Nephron (organoid): Measurements from ENCODE around the gene JAML.
A peak's percentile ranks its signal among the peaks of the same experiment; 100 is the strongest.

Source experiments
- H3K27ac Mint-ChIP-seq, 3 experiments: 2 replicates each; pipeline ENCODE4 v1.8.0; 2020; ENCODE audit warnings: mixed read lengths in 3 of 3, mild to moderate bottlenecking in 2 of 3, moderate library complexity in 1 of 3
- H3K27me3 Mint-ChIP-seq: 2 replicates; pipeline ENCODE4 v1.8.0; 2021; ENCODE audit warnings: low read depth, mild to moderate bottlenecking, moderate library complexity, mixed read lengths
- H3K36me3 Mint-ChIP-seq: 2 replicates; pipeline ENCODE4 v1.8.0; 2020; ENCODE audit warnings: low read depth, mixed read lengths
- H3K4me1 Mint-ChIP-seq: 2 replicates; pipeline ENCODE4 v1.8.0; 2020; ENCODE audit warnings: mixed read lengths
- H3K4me3 Mint-ChIP-seq, 3 experiments: 2 replicates each; pipeline ENCODE4 v1.8.0; 2020; ENCODE audit warnings: mild to moderate bottlenecking in 3 of 3, mixed read lengths in 3 of 3, moderate library complexity in 2 of 3
- H3K9me3 Mint-ChIP-seq: 2 replicates; pipeline ENCODE4 v1.8.0; 2020; ENCODE audit warnings: mixed read lengths
- TF ChIP-seq, protein P1 (sequence below), 3 experiments: fragments of 200-600 bp; sonication (generic); IDR thresholded peaks; one replicate each; pipeline ENCODE4 v1.5.0; 2021; ENCODE audit warnings: antibody characterized with exemption in 3 of 3; ENCODE audit not compliant: unreplicated experiment in 3 of 3

The JAML gene

DNA sequence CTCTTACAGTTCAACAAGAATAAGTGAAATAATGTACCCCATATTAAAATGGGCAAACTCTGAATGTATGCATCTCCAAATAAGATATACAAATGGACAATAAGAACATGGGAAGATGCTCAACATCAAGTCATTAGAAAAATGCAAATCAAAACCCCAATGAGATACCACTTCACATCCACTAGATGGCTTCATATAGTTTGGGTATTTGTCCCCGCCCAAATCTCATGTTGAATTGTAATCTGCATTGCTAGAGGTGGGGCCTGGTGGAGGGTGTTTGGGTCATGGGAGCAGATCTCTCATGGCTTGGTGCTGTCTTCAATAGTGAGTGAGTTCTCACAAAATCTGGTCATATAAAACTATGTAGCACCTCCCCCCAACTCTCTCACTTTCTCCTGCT lies 33.6 kb upstream of the JAML start:
- Mint-ChIP-seq H3K27ac (no peak overlapping the region), H3K36me3 (no peaks in the 10 kb centered on the region), H3K4me3 (no peak overlapping the region), H3K9me3 (no peaks in the 10 kb centered on the region), H3K4me1 (no peaks in the 10 kb centered on the region), H3K27me3 (peaks cover 79% of the 10 kb centered on the region)
- TF ChIP-seq, protein P1, sequence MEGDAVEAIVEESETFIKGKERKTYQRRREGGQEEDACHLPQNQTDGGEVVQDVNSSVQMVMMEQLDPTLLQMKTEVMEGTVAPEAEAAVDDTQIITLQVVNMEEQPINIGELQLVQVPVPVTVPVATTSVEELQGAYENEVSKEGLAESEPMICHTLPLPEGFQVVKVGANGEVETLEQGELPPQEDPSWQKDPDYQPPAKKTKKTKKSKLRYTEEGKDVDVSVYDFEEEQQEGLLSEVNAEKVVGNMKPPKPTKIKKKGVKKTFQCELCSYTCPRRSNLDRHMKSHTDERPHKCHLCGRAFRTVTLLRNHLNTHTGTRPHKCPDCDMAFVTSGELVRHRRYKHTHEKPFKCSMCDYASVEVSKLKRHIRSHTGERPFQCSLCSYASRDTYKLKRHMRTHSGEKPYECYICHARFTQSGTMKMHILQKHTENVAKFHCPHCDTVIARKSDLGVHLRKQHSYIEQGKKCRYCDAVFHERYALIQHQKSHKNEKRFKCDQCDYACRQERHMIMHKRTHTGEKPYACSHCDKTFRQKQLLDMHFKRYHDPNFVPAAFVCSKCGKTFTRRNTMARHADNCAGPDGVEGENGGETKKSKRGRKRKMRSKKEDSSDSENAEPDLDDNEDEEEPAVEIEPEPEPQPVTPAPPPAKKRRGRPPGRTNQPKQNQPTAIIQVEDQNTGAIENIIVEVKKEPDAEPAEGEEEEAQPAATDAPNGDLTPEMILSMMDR (IDR thresholded peaks at IDR 0.05; ENCODE audit: unreplicated experiment in 3 of 3) = no peak

DNA sequence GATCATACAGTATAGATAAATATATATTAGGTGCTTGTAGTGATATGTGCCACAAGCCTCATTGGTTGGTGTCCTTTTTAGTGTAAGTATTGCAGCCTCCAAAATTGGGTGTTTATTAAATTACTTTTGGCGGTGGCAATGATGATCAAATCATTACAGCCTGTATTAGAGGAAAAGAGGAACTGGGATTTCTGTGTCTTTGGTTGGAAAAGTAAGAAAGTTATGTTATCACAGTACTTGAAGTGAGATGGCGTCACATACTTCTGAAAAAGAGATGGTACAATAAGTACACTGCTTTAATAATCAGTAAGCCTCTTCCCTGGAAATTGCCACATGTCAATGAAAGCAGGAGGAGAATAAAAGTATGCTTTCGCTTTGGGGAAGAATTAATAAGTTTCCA lies 27.9 kb upstream of the JAML start:
- Mint-ChIP-seq H3K4me3 (peak overlapping the region; percentile 96 to 99 (median 96)), H3K27me3 (peaks cover 73% of the 10 kb centered on the region), H3K36me3 (peaks cover 5% of the 10 kb centered on the region), H3K27ac (peak overlapping the region; percentile 97 to 100 (median 100)), H3K4me1 (peaks cover 7% of the 10 kb centered on the region), H3K9me3 (peaks cover 8% of the 10 kb centered on the region)
- TF ChIP-seq, protein P1 (IDR thresholded peaks at IDR 0.05; ENCODE audit: unreplicated experiment in 3 of 3) = no peak

DNA sequence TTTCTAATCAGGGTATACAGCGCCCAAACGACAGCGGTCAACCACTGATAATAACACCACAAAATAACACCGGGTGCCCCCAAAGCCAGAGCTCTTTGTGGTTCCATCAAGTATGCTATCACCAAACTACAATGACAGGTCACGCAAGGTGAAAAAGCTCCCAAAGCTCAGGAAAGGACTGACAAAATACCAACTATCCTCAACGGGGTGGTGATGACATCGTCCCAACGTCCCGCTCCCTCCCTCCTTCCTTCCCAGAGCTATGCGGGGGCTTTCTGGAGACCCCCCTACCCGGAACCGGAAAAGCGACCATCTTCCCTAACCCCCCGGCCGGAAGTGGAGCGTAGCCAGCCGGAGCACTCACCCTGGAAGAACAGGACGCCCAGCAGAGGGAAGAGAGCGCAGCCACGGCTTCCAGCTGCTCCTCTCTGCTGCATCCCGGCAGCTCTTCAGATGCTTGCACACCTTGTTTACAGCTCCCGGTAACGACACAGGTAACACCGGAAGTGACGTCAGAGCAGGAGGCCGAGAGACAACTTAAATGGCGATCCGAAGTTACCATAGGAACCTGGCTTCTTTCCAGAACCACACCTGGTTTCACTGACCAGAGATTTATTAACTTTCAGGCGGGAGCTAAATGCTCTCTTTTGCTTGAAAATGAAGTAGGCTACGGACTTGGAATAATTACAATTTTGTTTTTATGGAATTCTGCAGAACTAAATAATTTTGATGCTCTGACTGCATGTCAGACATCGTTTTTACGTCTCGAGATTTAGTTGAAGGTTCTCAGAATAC lies 27.2 kb upstream of the JAML start, which contains the start of gene MPZL3:
Gene MPZL3, minus strand, starts transcription at position 508 of the 795 bp plus-strand sequence. Its CDS starts 71 bp downstream, at position 437.
- Mint-ChIP-seq H3K4me1 (peaks cover 7% of the 10 kb centered on the region), H3K4me3 (peak within 1 kb of the TSS; percentile 96 to 99 (median 96)), H3K27me3 (peaks cover 78% of the 10 kb centered on the region), H3K9me3 (peaks cover 8% of the 10 kb centered on the region), H3K27ac (peak within 1 kb of the TSS; percentile 97 to 100 (median 100)), H3K36me3 (peaks cover 5% of the 10 kb centered on the region)
- TF ChIP-seq, protein P1 (IDR thresholded peaks at IDR 0.05; ENCODE audit: unreplicated experiment in 3 of 3) = no peak

DNA sequence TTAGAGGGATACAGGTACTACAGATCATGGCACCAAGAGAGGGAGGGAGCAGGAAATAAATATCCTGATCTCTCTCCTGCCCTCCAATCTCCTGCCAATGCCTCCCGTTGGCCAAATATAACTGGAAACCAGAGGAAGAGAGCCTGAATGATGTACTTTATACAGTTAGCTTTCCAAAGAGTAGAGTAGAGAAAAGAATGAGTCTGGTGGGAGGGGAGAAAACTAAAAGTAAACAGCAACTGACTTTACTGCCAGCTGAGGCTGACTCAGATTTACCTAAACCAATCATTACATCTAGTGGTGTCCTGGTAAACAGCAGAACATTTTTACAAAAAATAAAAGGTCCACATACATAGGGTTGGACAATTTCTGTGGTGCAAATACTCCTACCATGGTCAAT lies 22.2 kb upstream of the JAML start:
- H3K27ac Mint-ChIP-seq = no peak overlapping the region
- TF ChIP-seq, protein P1 (IDR thresholded peaks at IDR 0.05; ENCODE audit: unreplicated experiment in 3 of 3) = no peak
- no peak overlapping the region for H3K4me3 Mint-ChIP-seq
- H3K36me3 Mint-ChIP-seq = no peaks in the 10 kb centered on the region
- H3K27me3 Mint-ChIP-seq = peaks cover 90% of the 10 kb centered on the region
- peaks cover 3% of the 10 kb centered on the region for H3K9me3 Mint-ChIP-seq
- H3K4me1 Mint-ChIP-seq = no peaks in the 10 kb centered on the region

DNA sequence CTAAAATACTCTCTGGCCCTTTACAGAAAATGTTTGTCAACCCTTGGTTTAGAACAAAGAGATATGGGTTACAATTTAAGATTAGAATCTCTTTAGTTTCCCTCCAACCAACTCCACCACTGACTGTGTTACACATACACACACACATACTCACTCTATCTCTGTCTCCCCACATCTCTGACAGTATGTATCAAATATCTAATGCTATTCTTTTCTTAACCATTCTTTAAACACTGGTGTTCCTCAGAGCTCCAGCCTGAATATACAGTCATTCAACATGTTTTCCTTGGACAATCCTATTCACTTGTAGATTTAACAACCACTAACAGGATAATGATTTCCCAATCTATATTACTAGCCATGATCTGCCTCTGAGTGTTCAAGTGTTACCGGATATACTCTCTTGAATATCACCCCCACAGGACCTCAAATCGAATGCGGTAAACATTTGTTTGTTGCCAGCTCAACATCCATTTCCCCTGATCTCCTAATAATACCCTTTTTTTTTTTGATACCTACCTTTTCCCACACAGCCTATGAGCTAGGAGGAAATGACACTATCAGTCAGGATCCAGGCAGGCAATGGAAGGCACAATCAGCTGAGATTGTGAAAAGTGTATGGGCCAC lies 21.2 kb upstream of the JAML start:
- no peaks in the 10 kb centered on the region for H3K36me3 Mint-ChIP-seq
- H3K27me3 Mint-ChIP-seq = peaks cover 88% of the 10 kb centered on the region
- TF ChIP-seq, protein P1 (IDR thresholded peaks at IDR 0.05; ENCODE audit: unreplicated experiment in 3 of 3) = no peak
- H3K9me3 Mint-ChIP-seq = peaks cover 3% of the 10 kb centered on the region
- H3K4me1 Mint-ChIP-seq = peaks cover 3% of the 10 kb centered on the region
- H3K4me3 Mint-ChIP-seq = no peak overlapping the region
- no peak overlapping the region for H3K27ac Mint-ChIP-seq
